Measurements from ENCODE around the gene RFPL2.

RFPL2 gene

GRCh38 chr22:32204856-32205722 is at the start of gene RFPL2:
Gene RFPL2, minus strand, starts transcription at chr22:32205073. Its CDS starts 2,622 bp downstream, at chr22:32202451.
- DNase-seq (ENCODE audit: low read depth in 1 of 2, low spot score in 1 of 2) = no peak

GRCh38 chr22:32249231-32249630 is 44.4 kb upstream of the RFPL2 start:
- DNase-seq (ENCODE audit: low read depth in 1 of 2, low spot score in 1 of 2) = no peak

- no peak for DNase-seq (ENCODE audit: low read depth in 1 of 2, low spot score in 1 of 2)
Measured at GRCh38 chr22:32248276-32248675, 43.4 kb upstream of the RFPL2 start.

GRCh38 chr22:32246166-32246565 is 41.3 kb upstream of the RFPL2 start:
- no peak for DNase-seq (ENCODE audit: low read depth in 1 of 2, low spot score in 1 of 2)

- no peak for DNase-seq (ENCODE audit: low read depth in 1 of 2, low spot score in 1 of 2)
Measured at GRCh38 chr22:32245042-32245441, 40.2 kb upstream of the RFPL2 start.

- no peak for DNase-seq (ENCODE audit: low read depth in 1 of 2, low spot score in 1 of 2)
Measured at GRCh38 chr22:32244547-32244946, 39.7 kb upstream of the RFPL2 start.

- no peak for DNase-seq (ENCODE audit: low read depth in 1 of 2, low spot score in 1 of 2)
Measured at GRCh38 chr22:32240461-32240860, 35.6 kb upstream of the RFPL2 start.

GRCh38 chr22:32237906-32238305 is 33.0 kb upstream of the RFPL2 start:
- DNase-seq (ENCODE audit: low read depth in 1 of 2, low spot score in 1 of 2) = no peak

- no peak for DNase-seq (ENCODE audit: low read depth in 1 of 2, low spot score in 1 of 2)
Measured at GRCh38 chr22:32236970-32237369, 32.1 kb upstream of the RFPL2 start.

- no peak for DNase-seq (ENCODE audit: low read depth in 1 of 2, low spot score in 1 of 2)
Measured at GRCh38 chr22:32233091-32233490, 28.2 kb upstream of the RFPL2 start.

GRCh38 chr22:32232191-32232830 is 27.4 kb upstream of the RFPL2 start:
- DNase-seq (ENCODE audit: low read depth in 1 of 2, low spot score in 1 of 2) = no peak

GRCh38 chr22:32226326-32227104 is 21.6 kb upstream of the RFPL2 start:
- DNase-seq (ENCODE audit: low read depth in 1 of 2, low spot score in 1 of 2) = no peak

GRCh38 chr22:32222991-32223390 is 18.1 kb upstream of the RFPL2 start:
- no peak for DNase-seq (ENCODE audit: low read depth in 1 of 2, low spot score in 1 of 2)

- no peak for DNase-seq (ENCODE audit: low read depth in 1 of 2, low spot score in 1 of 2)
Measured at GRCh38 chr22:32219026-32219425, 14.2 kb upstream of the RFPL2 start.

- DNase-seq (ENCODE audit: low read depth in 1 of 2, low spot score in 1 of 2) = no peak
Measured at GRCh38 chr22:32218470-32218869, 13.6 kb upstream of the RFPL2 start.

- no peak for DNase-seq (ENCODE audit: low read depth in 1 of 2, low spot score in 1 of 2)
Measured at GRCh38 chr22:32217465-32217864, 12.6 kb upstream of the RFPL2 start.

- DNase-seq (ENCODE audit: low read depth in 1 of 2, low spot score in 1 of 2) = no peak
Measured at GRCh38 chr22:32216911-32217310, 12.0 kb upstream of the RFPL2 start.

- DNase-seq (ENCODE audit: low read depth in 1 of 2, low spot score in 1 of 2) = no peak
Measured at GRCh38 chr22:32211011-32211410, 6.1 kb upstream of the RFPL2 start.

- DNase-seq (ENCODE audit: low read depth in 1 of 2, low spot score in 1 of 2) = no peak
Measured at GRCh38 chr22:32208681-32209080, 3.8 kb upstream of the RFPL2 start.

GRCh38 chr22:32207971-32208480 is 3.2 kb upstream of the RFPL2 start:
- no peak for DNase-seq (ENCODE audit: low read depth in 1 of 2, low spot score in 1 of 2)

All from activated T-helper 1 cell treated with anti-CD3 and anti-CD28 coated beads, Interleukin-2, amount 50 U/mL, for 16 hours (primary cell).